Adipose tissue (tissue), 3 donors: ENCODE data around the gene MYRFL. TPM values are rescaled to one million over a fixed set of nuclear protein-coding genes. Genes with fewer than 3 reads are reported as not detected.
"Not testable (repeated sequence)": the region's sequence is repeated elsewhere in the genome, so short reads cannot be mapped to it uniquely, and the experiment has no call there.

Source experiments
- H3K27ac ChIP-seq: one replicate; pipeline ENCODE4 v1.5.1; 2013; ENCODE audit warnings: low read depth, low read length
- WGBS, 3 donors: extraction: QIAGEN DNeasy Blood & Tissue Kit; methylation state at CpG; one replicate each; pipeline ENCODE4 v1.1.7; 2013; 5-methylcytosine and 5-hydroxymethylcytosine counted together
- polyA plus RNA-seq, 3 donors: library from polyadenylated mRNA; stranded (reverse); fragments of 200-250 nt; gene quantifications; one replicate each; pipeline ENCODE4 v1.2.3, GENCODE V29; 2013
- donor health status: healthy with polysubstance abuse.
- donor health status: Bipolar disorder and iron deficiency.
- donor health status: healthy.

MYRFL gene
- polyA plus RNA-seq, 3 donors: 0.08 TPM; not detected in 2

- WGBS, 3 donors: 47 to 85% (median 81%) methylated on average over 4 of the region's 4 CpGs
- no peak overlapping the region for H3K27ac ChIP-seq
These were observed 12.8 kb downstream of the MYRFL start for GRCh38 chr12:69837657-69838415.

- H3K27ac ChIP-seq: no peak overlapping the region
- 32 to 52% (median 47%) methylated on average over 3 of the region's 3 CpGs for WGBS, 3 donors
These were observed 15.7 kb downstream of the MYRFL start for GRCh38 chr12:69840727-69841126.

GRCh38 chr12:69843608-69844007 lies 18.6 kb downstream of the MYRFL start:
- 69 to 70% (median 69%) methylated on average over 2 of the region's 2 CpGs for WGBS, 3 donors
- H3K27ac ChIP-seq: no peak overlapping the region

GRCh38 chr12:69844416-69844815 lies 19.4 kb downstream of the MYRFL start:
- WGBS, 3 donors: 76 to 92% (median 88%) methylated on average over 7 of the region's 7 CpGs
- H3K27ac ChIP-seq: no peak overlapping the region

- no peak overlapping the region for H3K27ac ChIP-seq
- WGBS, 3 donors: 76 to 85% (median 85%) methylated on average over 4 of the region's 4 CpGs
These were observed 19.8 kb downstream of the MYRFL start for GRCh38 chr12:69844836-69845235.

GRCh38 chr12:69846976-69847375 lies 21.9 kb downstream of the MYRFL start:
- H3K27ac ChIP-seq: no peak overlapping the region

- WGBS, 3 donors: 83 to 91% (median 89%) methylated on average over 2 of the region's 2 CpGs
These were observed 26.9 kb downstream of the MYRFL start for GRCh38 chr12:69851976-69852375.

GRCh38 chr12:69853176-69853961 lies 28.3 kb downstream of the MYRFL start:
- WGBS, 3 donors: 96 to 99% (median 96%) methylated on average over 43 to 59 of the region's 61 CpGs
- not testable (repeated sequence) for H3K27ac ChIP-seq

More at GRCh38 chr12:69851976-69852375, 26.9 kb downstream of the MYRFL start:
- no peak overlapping the region for H3K27ac ChIP-seq

GRCh38 chr12:69866698-69867097 lies 41.7 kb downstream of the MYRFL start:
- 84 to 92% (median 89%) methylated on average over 4 of the region's 4 CpGs for WGBS, 3 donors
- H3K27ac ChIP-seq: no peak overlapping the region

- 90 to 98% (median 96%) methylated on average over 9 of the region's 9 CpGs for WGBS, 3 donors
- no peak overlapping the region for H3K27ac ChIP-seq
These were observed 43.7 kb downstream of the MYRFL start for GRCh38 chr12:69868695-69869094.

GRCh38 chr12:69872804-69873203 lies 47.8 kb downstream of the MYRFL start:
- 39 to 61% (median 43%) methylated on average over 3 of the region's 3 CpGs for WGBS, 3 donors
- no peak overlapping the region for H3K27ac ChIP-seq

GRCh38 chr12:69873429-69873828 lies 48.4 kb downstream of the MYRFL start:
- H3K27ac ChIP-seq: no peak overlapping the region
- WGBS, 3 donors: 35 to 84% (median 44%) methylated on average over 2 of the region's 2 CpGs

- 38 to 80% (median 68%) methylated on average over 1 of the region's 1 CpG for WGBS, 3 donors
- no peak overlapping the region for H3K27ac ChIP-seq
These were observed 49.6 kb downstream of the MYRFL start for GRCh38 chr12:69874606-69875005.

GRCh38 chr12:69875416-69875935 lies 50.4 kb downstream of the MYRFL start:
- H3K27ac ChIP-seq: no peak overlapping the region
- WGBS, 3 donors: 80 to 92% (median 87%) methylated on average over 11 of the region's 11 CpGs

GRCh38 chr12:69879007-69879960 lies 54.3 kb downstream of the MYRFL start:
- WGBS, 3 donors: 28 to 31% (median 30%) methylated on average over 23 of the region's 23 CpGs
- no peak overlapping the region for H3K27ac ChIP-seq

- WGBS, 3 donors: 75 to 88% (median 84%) methylated on average over 4 of the region's 4 CpGs
- H3K27ac ChIP-seq: no peak overlapping the region
These were observed 55.5 kb downstream of the MYRFL start for GRCh38 chr12:69880571-69880970.

- WGBS, 3 donors: 65 to 90% (median 79%) methylated on average over 3 of the region's 3 CpGs
- H3K27ac ChIP-seq: no peak overlapping the region
These were observed 56.7 kb downstream of the MYRFL start for GRCh38 chr12:69881771-69882170.

- WGBS, 3 donors: 55 to 79% (median 68%) methylated on average over 2 of the region's 2 CpGs
- no peak overlapping the region for H3K27ac ChIP-seq
These were observed 59.4 kb downstream of the MYRFL start for GRCh38 chr12:69884386-69884785.
